Measurements from ENCODE around the gene SLC39A2.
"Not testable (repeated sequence)": the region's sequence is repeated elsewhere in the genome, so short reads cannot be mapped to it uniquely, and the experiment has no call there.

Gene SLC39A2

DNA sequence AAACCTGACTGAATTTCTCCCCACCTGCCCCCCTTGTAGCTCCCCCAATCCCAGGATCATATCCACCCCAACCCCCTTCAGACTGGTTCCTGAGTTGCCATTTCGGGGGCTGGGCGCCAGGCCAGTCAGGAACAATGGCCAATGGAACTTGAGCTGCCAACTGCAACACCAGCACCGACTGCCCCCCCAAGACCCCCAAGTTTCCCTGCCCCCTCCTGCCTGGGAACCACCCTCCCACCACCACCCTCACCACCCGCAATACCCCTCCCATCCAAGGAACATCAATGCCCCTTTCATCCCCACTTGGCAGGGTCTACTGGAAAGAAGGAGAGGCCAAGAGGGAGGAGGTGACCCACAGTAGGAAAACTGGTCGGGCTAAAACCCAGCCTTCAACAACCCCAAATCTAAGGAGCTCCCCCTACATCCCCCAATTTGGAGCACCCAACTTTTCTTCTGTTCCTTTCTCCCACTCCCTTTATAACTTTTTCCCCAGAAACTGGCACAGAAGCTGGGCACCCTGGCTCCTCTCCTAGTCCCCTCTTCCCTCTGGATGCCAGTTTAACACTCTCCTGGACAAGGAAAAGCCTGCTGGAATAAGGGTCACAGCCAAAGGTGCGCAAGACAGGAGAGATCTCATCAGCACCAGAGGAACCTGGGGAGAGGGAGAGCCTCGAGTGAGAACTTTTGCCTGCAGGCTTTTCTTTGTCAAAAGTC lies 27.3 kb downstream of the SLC39A2 start:
- DNase-seq, result no peak

DNA sequence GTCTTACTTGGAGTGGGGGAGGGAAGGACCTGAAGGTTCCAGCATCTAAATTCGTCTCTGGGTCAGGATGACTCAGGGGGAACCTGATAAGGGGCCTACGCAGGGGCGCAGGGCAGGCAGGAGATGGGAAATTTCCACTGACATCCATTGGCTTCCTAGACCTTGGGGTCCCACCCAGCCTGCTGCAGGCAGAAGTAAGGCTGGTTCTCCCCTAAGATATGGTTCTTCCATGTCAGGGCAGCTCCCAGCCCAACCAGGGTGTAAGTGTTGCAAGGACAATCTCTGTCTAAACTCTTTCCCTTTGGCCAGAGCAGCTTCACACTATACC lies 27.9 kb downstream of the SLC39A2 start:
- no peak for DNase-seq

DNA sequence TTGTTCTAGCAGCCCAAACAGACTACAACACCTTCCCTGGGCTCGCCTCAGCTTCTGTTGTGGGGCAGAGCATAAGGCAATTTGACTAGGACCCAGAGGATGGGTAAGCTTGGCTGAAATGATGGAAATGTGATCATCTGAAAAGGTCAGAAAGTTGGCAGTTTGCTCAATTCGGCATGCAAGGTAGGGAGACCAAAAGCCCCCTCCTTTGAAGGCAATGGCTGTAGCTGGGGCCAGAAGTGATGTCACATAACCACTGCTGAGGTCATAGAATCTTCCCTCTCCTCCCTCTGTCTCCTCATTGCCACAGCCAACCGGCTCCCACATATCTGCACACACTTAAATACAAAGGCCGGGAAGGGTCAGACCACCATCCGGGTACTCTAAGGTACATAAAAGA lies 30.8 kb downstream of the SLC39A2 start, which contains the start of gene TPPP2:
Gene TPPP2, plus strand, starts transcription at position 301 of the 400 bp plus-strand sequence. CDS start 365 bp downstream, outside the sequence.
- no peak for DNase-seq

DNA sequence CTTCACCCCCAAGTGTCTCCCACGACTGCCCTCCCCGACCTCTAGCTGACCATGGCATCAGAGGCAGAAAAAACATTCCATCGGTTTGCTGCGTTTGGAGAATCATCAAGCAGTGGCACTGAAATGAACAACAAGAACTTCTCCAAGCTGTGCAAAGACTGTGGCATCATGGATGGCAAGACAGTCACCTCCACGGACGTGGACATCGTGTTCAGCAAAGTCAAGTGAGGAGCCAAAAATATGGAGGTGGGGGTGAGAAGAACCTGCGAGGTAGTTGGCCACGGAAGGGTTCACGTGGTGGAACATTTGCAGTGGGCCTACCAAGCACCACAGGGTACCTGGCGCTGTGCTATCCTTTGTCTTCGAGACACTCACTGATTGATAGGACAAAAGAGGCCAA lies 31.4 kb downstream of the SLC39A2 start:
- DNase-seq, result no peak

DNA sequence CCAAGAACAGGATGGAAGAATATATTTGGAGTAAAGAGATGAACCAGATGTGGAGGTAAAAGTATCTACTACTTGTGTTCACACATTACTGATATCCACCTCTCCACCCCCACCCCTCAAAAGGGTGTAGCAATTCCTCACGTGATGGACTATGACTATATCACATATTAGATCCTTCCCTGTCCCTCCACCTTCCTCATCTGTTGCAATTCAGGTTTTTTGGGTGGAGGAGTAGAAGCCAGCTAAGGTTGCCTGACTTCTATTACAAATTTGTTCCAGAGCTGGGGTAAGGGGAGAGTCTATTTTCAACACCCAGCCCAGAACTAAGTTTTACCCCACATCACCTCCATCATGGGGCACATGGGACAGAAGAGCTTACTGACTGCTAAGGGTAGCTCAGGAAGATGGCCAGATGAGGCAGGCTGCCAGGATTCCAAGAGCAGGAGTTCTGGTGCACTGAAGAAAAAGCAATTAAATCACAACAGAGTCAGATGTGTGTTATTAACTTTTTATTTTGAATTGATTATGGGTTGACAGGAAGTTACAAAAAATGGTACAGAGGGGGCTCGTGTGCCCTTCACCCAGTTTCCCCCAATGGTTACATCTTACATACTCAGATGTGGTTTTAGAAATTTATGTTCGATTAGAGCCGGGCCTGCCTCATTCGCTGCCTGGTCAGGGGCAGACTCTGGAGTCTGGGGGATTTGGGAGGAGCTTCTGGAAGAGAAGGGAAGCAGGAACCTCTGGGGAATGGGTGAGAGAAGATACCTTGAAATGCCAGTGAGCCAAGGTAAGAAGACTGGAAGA lies 33.4 kb downstream of the SLC39A2 start:
- DNase-seq, result no peak

DNA sequence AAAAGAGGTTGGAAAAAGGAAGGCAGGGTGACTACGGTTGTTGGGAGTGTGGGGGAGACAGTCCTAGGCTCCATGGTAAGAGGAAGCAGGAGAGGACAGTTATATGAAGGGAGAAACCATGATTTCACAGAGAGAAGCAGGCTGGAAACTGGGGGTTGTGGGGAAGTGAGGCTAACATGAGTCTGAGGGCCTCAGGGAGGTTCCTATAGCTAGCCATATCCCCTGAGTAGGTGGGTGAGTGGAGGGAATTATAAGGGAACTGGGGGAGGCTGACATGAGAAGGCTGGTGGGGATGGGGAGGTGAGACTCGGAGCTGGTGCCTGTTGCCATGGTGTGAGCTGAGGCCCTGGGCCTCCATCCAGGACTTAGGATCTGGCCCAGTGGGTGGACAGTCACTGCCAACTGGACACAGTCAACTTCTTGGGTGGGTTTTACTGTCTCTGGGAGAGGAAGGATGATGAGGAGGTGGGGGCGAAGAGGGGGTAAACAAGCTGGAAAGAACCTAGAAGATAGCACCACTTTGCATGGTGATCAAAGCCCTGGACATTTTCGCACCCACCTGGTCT lies 34.1 kb downstream of the SLC39A2 start:
- DNase-seq, result no peak

DNA sequence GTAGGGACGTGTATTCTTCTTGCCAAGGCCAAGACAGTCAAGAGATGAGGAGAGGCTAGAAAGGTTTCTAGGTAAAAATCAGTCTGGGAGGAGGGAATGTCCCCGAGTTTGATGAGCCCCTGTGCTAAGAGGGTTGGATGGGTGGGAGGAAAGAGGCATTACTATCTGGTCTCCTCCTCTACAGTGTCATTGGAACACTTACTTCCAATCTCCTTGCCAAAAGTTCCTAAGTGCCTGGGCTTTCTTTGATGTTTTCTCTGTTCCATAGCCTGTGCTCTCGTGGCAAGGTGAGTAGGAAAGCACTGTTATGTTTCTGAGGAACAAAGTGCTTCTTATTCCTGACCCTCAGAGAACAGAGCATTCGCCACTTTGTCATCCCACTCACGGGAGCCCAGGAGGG lies 35.6 kb downstream of the SLC39A2 start, which contains the start of gene RNASE13:
Gene RNASE13, minus strand, starts transcription at position 101 of the 400 bp plus-strand sequence. CDS start 519 bp downstream, outside the sequence.
- no peak for DNase-seq

DNA sequence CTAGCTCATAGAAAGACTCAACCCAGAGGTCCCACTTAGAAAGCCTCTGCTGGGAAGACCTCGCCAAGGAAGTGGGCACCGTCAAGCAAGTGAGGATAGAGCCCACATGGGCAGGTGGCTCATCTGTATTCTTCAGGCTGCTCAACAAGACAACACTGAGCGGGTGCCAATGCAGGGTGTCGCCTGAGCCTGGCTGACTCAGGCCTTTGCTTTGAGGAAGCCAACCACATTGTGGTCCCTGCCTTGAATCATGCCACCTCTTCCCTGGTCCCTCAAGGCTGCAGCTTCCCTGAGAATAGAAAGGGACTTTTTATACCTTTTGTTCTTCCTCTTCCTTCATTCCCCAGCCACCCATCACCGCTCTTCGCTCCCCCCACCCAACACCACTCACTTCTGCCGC lies 37.7 kb downstream of the SLC39A2 start:
- no peak for DNase-seq

DNA sequence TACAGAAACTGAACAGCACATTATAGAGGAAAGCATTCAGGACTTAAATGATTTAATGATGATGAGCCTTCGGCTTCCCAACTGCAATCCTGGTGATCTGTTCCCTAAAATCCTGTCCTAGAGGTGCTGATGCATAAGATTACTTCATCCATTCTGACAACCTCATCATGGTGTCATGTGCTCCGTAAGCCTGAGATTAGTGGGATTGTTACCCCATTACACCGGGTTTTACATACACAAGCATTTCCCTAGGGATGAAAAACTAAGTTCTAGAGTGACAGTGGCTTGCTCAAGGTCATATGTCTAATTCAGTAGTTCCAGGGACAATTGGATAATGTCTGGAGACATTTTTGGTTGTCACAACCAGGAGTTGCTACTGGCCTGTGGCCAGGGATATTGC lies 38.1 kb downstream of the SLC39A2 start:
- no peak for DNase-seq

DNA sequence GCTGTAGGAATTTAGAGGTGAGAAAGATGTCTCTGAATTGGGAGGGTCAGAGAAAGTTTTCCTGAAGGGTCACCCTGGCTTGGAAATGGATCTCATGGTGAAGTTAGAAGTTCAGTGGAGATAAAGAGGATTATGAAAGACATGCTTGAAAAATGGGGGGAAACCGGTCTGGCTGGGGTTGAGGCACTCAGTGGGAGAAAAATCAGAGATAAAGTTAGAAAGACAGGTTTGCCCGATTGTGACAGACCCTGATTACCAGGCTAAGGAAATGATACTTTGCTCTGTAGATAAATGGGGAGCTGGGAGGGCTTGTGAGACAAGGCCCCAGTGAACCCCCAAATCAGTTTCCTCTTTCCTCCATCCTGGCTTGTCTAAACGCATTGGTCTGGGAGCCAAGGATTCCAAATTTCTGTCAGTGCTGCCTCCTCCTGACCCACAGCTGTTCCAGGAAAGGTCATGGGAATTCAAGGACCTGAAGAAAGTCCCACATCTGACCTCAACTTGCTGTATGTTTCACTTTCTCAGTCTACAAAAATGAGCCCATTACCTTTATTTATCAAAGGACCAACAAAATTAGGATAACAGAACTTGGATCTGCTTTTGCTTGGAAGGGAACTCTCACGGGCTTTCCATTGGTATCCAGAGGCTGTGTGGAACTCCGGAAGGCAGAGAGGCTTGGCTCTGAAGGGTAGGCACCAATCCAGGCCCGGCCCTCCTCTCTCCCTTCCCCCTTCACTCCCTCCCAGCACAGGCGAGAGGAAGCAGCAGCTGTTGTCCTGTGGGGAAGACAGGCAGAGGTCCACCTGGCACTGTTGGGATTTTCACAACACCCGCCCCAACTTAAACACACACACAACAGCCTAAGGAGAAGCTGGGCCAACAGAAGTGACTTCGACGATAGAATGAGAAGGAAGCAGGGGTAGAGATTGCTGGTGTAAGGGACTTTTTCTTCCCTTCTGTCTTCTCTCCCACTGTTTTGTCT lies 39.6 kb downstream of the SLC39A2 start:
- no peak for DNase-seq

DNA sequence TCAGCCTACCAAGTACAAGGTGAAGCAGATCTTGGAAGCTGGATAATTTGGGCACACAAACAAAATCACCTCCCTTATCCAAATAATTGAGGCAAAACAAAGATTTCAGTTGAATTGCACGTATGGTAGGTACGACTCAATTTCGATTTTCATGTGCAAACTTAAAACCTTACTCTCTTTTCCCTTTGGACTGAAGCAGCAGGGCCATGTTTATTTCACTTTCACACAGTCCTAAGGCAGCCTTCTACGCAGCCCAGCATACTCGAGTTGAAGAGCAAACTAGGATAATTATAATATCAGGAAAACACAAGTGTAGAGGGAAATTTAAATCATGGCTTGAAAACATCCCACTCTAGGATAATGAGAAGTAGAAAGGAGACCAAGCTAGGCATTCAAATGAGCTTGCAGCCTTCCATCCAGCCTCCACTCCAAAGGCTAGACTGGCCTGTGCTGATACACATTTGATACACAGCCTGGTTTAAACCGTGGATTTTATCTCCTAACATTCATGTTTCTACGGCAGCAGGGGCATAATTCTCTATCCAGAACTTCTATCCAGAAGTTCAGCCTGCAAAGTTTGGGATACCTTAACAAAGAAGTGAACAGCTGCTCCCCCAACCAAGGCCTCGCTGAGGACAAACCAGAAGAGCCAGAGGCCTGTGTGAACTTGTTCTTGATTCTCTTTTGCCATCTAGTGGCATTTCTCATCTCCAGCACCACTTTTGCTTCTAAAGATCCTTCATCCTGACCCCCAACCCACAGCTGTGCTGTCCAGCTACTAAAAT lies 40.7 kb downstream of the SLC39A2 start:
- no peak for DNase-seq

DNA sequence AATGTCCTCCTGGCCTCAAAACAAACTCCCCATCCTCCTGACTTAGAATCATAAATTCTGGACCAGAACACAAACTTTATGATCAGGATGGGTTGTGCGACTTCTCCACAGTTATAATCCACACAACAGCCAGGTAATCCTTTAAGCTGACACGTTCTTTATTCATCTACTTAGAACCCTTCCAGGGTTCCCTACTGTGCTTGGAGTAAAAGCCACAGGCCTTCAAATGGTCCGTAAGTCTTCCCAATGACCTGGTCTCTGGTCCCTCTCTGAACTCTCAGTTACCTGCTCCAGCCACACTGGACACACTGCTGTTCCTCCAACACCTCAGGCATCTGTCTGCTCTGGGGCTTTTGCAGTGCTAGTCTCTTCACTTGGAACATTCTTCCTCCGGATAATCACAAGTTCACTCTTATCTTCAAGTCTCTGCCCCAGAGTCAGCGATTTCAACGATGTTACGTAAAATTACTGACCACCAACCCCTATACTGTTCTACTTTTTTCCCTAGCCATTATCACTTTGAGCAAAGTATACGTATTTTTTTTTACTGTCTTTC lies 41.4 kb downstream of the SLC39A2 start:
- no peak for DNase-seq

DNA sequence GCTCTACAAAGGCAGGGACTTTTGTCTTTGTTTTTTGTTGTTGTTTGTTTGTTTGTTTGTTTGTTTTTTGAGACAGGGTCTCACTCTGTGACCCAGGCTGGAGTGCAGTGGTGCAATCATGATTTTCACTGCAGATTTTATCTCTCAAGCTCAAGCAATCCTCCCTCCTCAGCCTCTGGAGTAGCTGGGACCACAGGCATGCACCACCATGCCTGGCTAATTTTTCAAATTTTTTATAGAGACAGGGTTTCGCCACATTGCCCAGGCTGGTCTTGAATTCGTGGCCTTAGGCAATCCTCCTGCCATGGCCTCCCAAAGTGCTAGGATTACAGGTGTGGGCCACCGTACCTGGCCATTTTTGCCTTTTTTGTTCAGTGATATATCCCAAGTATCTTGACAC lies 41.8 kb downstream of the SLC39A2 start:
- DNase-seq, result not testable (repeated sequence)

DNA sequence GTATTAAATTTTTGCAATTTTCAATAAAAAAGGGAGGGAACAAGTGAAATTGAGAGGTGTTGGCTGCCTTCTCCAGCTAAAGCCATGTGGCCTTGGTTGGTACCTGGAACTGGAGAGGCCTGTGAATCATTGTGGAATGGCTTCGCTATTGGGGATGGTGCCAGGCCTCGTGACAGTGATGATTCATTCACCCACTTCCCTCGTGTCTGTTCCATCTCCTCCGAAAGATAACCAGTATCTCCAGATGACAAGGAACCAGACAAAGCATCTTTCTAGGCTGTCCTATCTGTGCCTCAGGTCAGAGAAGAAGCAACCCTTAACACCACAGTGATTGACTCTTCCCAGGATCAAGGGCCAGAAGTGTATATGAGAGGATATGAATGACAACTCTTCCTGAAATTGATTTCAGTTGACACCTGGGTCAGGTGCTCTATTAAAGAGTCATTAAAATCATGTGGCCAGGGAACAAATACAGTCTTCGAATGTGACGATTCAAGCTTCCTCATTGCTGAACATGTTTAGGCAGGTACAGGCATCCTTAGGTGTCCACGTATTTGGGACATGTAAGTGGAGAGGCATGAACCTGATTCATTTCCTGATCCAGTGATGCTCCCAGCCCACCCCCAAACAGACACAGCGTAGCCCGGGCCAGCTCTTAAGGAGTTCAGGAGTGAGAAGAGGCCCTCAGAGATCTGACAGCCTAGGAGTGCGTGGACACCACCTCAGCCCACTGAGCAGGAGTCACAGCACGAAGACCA lies 42.8 kb downstream of the SLC39A2 start, which contains the start of gene RNASE7:
Gene RNASE7, plus strand, starts transcription at position 687 of the 758 bp plus-strand sequence. CDS start 631 bp downstream, outside the sequence.
- DNase-seq, result no peak

DNA sequence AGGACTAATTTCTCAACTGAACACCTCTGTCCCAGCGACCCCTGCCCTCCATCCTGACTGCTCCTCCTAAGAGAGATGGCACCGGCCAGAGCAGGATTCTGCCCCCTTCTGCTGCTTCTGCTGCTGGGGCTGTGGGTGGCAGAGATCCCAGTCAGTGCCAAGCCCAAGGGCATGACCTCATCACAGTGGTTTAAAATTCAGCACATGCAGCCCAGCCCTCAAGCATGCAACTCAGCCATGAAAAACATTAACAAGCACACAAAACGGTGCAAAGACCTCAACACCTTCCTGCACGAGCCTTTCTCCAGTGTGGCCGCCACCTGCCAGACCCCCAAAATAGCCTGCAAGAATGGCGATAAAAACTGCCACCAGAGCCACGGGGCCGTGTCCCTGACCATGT lies 43.8 kb downstream of the SLC39A2 start:
- DNase-seq, result no peak

DNA sequence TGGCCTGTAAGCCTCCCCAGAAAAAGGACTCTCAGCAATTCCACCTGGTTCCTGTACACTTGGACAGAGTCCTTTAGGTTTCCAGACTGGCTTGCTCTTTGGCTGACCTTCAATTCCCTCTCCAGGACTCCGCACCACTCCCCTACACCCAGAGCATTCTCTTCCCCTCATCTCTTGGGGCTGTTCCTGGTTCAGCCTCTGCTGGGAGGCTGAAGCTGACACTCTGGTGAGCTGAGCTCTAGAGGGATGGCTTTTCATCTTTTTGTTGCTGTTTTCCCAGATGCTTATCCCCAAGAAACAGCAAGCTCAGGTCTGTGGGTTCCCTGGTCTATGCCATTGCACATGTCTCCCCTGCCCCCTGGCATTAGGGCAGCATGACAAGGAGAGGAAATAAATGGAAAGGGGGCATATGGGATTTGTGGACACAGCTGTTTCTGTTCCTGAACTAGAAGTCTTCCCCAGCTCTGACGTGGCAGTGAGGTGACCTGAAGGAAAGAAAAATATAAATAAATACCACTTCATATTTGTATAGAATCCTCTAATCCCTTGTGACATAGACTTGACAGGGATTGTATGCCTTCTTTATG lies 44.4 kb downstream of the SLC39A2 start:
- DNase-seq, result no peak

DNA sequence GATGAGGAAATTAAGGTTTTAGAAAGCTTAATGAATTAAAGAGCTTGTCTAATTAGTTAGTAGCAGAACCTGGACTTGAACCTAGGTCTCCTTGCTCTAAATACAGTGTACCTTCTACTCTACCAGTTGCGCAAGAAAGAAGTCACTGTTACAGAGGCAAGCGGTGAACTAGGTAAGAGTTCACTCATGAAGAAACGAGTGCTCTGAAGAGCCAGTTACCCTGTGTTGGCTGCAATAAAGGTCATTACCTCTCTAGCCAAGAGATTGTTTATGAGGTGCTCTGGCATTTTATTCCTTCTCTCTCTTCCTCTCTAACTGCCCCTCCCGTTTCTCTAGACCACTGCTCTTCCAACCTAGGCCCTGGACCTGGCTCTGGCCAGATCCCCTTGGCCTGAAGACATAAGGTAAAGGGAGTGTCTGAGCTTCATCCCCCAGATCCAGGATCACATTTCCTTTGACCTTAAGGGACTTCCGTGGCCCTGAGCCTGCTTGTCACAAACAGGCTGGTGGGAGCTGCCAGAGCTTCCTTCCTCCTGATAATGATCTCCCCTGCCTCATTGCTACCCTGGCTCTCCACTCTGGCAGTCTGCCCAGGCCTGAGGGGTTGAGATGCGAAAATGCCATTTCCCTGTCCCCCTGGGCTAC lies 45.0 kb downstream of the SLC39A2 start:
- no peak for DNase-seq

DNA sequence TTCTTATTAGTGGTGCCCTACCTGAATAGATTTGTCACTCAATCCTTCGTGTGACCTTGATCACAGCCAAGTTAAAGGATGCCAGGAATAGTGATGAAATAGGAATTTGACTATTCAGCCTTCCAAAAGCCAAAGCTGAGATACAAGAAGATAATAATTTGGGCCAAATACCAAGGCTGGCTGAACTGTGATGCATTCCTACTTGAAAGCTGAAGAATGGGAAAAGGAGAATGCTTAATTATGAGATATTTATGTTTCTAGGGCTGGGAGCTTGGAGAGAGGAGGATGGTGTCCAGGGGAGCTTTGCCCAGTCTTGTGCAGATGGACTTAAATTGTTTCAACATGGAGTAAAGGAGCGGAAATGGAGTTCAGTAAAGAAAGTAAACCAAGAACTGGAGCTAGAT lies 48.3 kb downstream of the SLC39A2 start:
- no peak for DNase-seq

DNA sequence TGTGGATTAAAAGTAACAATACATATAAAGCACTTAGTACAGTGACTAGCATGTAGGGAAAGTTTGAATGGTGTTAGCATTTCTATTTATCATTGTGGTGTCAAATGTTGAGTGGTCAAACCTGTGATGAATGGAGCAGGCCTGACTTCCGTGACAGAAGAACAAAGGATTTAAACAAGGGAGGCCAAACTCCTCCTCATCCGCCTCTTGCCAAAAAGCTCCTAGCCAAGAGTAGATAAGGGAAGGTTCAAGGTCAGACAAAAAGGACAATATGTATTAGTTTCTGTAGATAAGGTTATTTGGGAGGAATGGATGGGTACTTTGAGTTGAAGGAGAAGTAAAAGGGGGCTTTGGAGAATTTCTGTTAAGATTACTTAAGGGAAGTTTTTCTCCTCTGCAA lies 49.5 kb downstream of the SLC39A2 start:
- DNase-seq, result no peak

DNA sequence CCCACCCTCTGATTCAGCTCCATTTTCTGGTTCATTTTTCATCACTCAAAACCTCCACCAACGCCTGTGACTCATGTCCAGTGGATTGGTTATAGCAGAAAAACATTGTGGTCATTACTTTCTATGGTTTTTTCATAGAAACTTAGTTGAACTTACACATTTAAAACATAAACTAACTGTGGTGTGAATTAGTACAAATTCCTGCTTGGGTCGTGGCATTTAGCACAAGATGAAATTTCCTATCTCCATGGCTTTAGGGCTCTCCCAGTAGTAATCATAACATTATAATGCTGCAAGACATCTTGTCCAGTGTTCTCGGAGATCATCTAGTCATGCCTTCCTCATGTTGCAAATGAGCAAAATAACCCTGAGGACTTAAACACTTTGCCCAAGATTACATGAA lies 50.2 kb downstream of the SLC39A2 start:
- DNase-seq, result no peak

Measured in activated naive CD4-positive, alpha-beta T cell (primary cell).